ENCODE results near the gene UBE2L3. TPM values are rescaled to one million over a fixed set of nuclear protein-coding genes. Genes with fewer than 3 reads are reported as not detected.
"Not testable (repeated sequence)": the region's sequence is repeated elsewhere in the genome, so short reads cannot be mapped to it uniquely, and the experiment has no call there.

UBE2L3 gene
- total and polyA plus RNA-seq, 2 donors: 39.4 to 50.1 TPM

DNA sequence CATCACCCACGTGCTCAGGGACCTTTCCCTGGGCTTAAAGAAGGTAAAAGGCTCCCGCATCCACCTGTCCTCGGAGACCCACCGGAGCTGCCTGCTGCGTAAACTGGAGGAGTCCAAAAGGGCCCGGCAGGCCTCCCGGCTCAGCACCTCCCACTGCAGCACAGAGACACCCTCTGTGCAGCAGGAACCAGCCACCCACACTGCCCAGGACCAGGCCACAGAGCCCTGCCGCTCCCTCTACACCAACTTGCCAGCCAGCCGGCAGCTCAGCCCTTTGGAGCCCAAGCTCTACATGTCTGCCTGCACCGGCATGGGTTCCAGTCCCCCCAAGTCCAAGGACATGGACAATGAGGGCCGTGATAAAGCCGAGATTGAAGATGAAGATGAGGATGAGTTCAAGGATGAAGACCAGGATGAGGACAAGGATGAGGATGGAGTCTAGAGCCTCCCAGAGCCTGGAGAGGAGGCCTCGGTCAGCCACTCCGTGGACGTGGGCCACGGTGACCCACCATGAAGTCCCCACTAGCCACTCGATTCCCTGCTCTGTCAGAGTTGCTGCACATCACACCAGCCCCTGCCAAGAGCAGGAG is 69.2 kb downstream of the UBE2L3 start:
- peaks cover 5 to 8% of the 10 kb centered on the region in 2 donors for H3K27me3 ChIP-seq (ENCODE audit: control insufficient read depth in 2 of 2, insufficient read depth in 1 of 2, low read length in 1 of 2)
- 95% methylated on average over 17 of the region's 17 CpGs for WGBS
- H3K27ac ChIP-seq (ENCODE audit: low read depth in 1 of 2, low read length in 1 of 2): no peak overlapping the region
- peaks cover 0 to 9% of the 10 kb centered on the region in 2 donors for H3K9me3 ChIP-seq (ENCODE audit: control insufficient read depth in 2 of 2, insufficient read depth in 1 of 2, low read length in 1 of 2)
- H3K36me3 ChIP-seq (ENCODE audit: control insufficient read depth in 2 of 2, insufficient read depth in 2 of 2, low read length in 1 of 2): no peaks in the 10 kb centered on the region
- H3K4me3 ChIP-seq (ENCODE audit: low read length in 2 of 2): no peak overlapping the region
- DNase-seq (ENCODE audit: low read depth in 6 of 9, low spot score in 9 of 9): no peak
- peaks cover 9 to 13% of the 10 kb centered on the region in 2 donors for H3K4me1 ChIP-seq (ENCODE audit: control insufficient read depth in 2 of 2, insufficient read depth in 2 of 2, low read length in 2 of 2)

DNA sequence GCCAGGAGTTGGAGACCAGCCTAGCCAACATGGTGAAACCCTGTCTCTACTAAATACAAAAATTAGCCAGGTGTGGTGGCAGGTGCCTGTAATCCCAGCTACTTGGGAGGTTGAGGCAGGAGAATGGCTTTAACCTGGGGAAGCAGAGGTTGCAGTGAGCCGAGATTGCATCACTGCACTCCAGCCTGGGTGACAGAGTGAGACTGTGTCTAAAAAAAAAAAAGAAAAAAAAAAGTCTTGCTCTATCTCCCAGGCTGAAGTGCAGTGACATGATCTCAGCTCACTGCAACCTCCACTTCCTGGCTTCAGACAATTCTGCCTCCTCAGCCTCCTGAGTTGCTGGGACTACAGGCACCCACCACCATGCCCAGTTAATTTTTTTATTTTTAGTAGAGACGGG is 69.9 kb downstream of the UBE2L3 start:
- H3K27ac ChIP-seq (ENCODE audit: low read depth in 1 of 2, low read length in 1 of 2); H3K4me3 ChIP-seq (ENCODE audit: low read length in 2 of 2); DNase-seq (ENCODE audit: low read depth in 6 of 9, low spot score in 9 of 9); H3K27me3 ChIP-seq (ENCODE audit: control insufficient read depth in 2 of 2, insufficient read depth in 1 of 2, low read length in 1 of 2); H3K36me3 ChIP-seq (ENCODE audit: control insufficient read depth in 2 of 2, insufficient read depth in 2 of 2, low read length in 1 of 2); H3K9me3 ChIP-seq (ENCODE audit: control insufficient read depth in 2 of 2, insufficient read depth in 1 of 2, low read length in 1 of 2): not testable (repeated sequence)
- WGBS: 94% methylated on average over 2 of the region's 2 CpGs
- peaks cover 10 to 12% of the 10 kb centered on the region in 2 donors for H3K4me1 ChIP-seq (ENCODE audit: control insufficient read depth in 2 of 2, insufficient read depth in 2 of 2, low read length in 2 of 2)

DNA sequence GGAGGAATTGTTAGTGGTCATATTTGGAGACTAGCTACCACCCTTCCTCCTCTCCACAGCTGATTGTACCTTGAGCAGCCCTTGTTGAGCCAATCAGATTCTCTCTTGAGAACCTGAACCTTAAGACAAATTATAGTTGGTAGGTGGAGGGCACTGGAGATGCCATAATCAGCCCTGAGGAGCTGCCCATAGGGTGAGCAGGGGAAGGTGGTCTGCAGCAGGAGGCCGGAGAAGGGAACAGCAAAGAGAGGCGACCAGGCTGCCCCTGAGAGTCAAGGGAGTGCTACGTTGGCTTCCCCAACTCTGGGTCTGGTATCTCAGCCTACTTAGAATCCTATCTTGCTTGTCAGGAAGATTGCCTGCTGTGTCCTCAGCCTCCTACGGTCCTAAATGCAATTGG is 71.8 kb downstream of the UBE2L3 start:
- no peak for DNase-seq (ENCODE audit: low read depth in 6 of 9, low spot score in 9 of 9)
- Histone ChIP-seq H3K4me3 (ENCODE audit: low read length in 2 of 2) (no peak overlapping the region), H3K27me3 (ENCODE audit: control insufficient read depth in 2 of 2, insufficient read depth in 1 of 2, low read length in 1 of 2) (peaks cover 5 to 8% of the 10 kb centered on the region in 2 donors), H3K36me3 (ENCODE audit: control insufficient read depth in 2 of 2, insufficient read depth in 2 of 2, low read length in 1 of 2) (peaks cover 7 to 10% of the 10 kb centered on the region in 2 donors), H3K9me3 (ENCODE audit: control insufficient read depth in 2 of 2, insufficient read depth in 1 of 2, low read length in 1 of 2) (no peaks in the 10 kb centered on the region), H3K4me1 (ENCODE audit: control insufficient read depth in 2 of 2, insufficient read depth in 2 of 2, low read length in 2 of 2) (peaks cover 15 to 17% of the 10 kb centered on the region in 2 donors), H3K27ac (ENCODE audit: low read depth in 1 of 2, low read length in 1 of 2) (no peak overlapping the region)
- 93% methylated on average over 4 of the region's 4 CpGs for WGBS

DNA sequence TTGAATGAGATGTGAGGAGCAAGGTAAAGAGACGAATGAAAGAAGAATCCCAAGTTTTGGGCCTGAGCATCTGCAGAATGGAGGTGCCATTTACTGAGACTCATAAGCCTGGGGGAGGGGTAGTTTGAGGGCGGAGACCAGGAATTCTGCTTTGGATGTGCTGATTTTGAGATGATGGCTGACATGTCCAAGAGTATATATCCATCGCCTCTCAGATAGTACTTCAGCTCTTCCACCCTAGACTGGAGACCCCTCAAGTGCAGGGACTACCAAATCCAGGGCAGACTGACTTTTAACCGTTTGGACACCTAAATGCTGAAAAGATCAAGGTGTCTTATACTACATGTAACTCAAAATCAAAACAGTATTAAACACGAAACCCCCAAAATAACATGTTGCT is 73.3 kb downstream of the UBE2L3 start:
- 95% methylated on average over 5 of the region's 5 CpGs for WGBS

DNA sequence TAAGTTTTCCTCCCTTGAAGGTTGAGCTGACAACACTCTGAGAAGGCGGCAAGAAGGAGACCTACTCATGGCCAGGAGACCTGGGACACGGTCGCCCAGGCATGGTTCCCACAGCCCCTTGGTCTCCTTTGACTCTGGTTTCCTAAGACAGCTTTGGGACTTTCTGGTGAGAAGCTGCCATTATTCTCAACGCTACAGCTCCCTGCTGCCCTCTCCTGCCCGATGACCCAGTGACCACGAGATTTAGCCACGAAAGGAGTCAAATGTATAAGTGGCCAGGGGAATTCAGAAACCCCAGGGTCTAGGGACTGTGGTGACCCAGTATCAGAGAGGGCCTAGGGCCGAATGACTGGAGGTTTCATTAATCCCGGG is 73.9 kb downstream of the UBE2L3 start:
- DNase-seq (ENCODE audit: low read depth in 6 of 9, low spot score in 9 of 9): peak in 1 of 9 donors; percentile 19
- H3K4me3 ChIP-seq (ENCODE audit: low read length in 2 of 2): peak overlapping the region; percentile 42 to 51
- H3K27ac ChIP-seq (ENCODE audit: low read depth in 1 of 2, low read length in 1 of 2): no peak overlapping the region
- no peaks in the 10 kb centered on the region for H3K9me3 ChIP-seq (ENCODE audit: control insufficient read depth in 2 of 2, insufficient read depth in 1 of 2, low read length in 1 of 2)
- WGBS: 13% methylated on average over 9 of the region's 9 CpGs
- H3K4me1 ChIP-seq (ENCODE audit: control insufficient read depth in 2 of 2, insufficient read depth in 2 of 2, low read length in 2 of 2): peaks cover 15 to 19% of the 10 kb centered on the region in 2 donors
- H3K36me3 ChIP-seq (ENCODE audit: control insufficient read depth in 2 of 2, insufficient read depth in 2 of 2, low read length in 1 of 2): peaks cover 11 to 18% of the 10 kb centered on the region in 2 donors
- H3K27me3 ChIP-seq (ENCODE audit: control insufficient read depth in 2 of 2, insufficient read depth in 1 of 2, low read length in 1 of 2): peaks cover 5 to 8% of the 10 kb centered on the region in 2 donors

More for the DNA sequence above, 73.3 kb downstream of the UBE2L3 start:
- Histone ChIP-seq H3K36me3 (ENCODE audit: control insufficient read depth in 2 of 2, insufficient read depth in 2 of 2, low read length in 1 of 2) (peaks cover 7 to 15% of the 10 kb centered on the region in 2 donors), H3K9me3 (ENCODE audit: control insufficient read depth in 2 of 2, insufficient read depth in 1 of 2, low read length in 1 of 2) (no peaks in the 10 kb centered on the region), H3K27me3 (ENCODE audit: control insufficient read depth in 2 of 2, insufficient read depth in 1 of 2, low read length in 1 of 2) (peaks cover 5 to 8% of the 10 kb centered on the region in 2 donors), H3K4me1 (ENCODE audit: control insufficient read depth in 2 of 2, insufficient read depth in 2 of 2, low read length in 2 of 2) (peaks cover 15 to 17% of the 10 kb centered on the region in 2 donors), H3K27ac (ENCODE audit: low read depth in 1 of 2, low read length in 1 of 2) (no peak overlapping the region), H3K4me3 (ENCODE audit: low read length in 2 of 2) (no peak overlapping the region)
- no peak for DNase-seq (ENCODE audit: low read depth in 6 of 9, low spot score in 9 of 9)

DNA sequence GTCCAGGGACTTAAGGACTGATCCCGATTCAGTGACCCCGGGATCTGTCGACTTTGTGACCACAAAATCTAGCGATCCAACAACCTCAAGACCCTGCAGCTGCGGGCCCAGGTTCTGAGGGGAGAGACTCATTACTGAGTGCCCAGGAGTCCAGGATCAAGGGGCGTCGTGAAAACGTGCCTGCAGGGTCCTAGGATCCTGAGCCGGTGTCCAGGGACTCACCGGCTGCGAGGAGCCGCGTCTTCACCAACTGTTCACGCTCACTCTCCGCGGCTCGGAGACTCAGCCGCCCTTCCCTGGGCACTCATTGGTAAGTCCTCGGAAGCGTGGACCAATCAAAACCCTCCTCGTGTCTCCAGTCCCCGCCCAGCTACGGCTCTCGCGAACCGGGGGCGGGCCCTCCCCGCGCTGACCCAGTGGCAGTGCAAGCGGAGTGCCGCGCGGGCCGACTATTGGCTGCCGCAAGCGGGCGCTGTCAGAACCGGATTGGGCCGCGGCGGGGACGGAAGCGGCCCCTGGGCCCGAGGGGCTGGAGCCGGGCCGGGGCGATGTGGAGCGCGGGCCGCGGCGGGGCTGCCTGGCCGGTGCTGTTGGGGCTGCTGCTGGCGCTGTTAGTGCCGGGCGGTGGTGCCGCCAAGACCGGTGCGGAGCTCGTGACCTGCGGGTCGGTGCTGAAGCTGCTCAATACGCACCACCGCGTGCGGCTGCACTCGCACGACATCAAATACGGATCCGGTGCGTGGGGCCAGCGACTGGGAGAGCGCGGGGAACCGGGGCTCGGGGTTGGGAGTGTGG is 74.5 kb downstream of the UBE2L3 start, which contains the start of gene SDF2L1:
Gene SDF2L1, plus strand, starts transcription at position 514 of the 795 bp plus-strand sequence. Its CDS starts 35 bp downstream, at position 549.
- DNase-seq (ENCODE audit: low read depth in 6 of 9, low spot score in 9 of 9): peak; percentile 92 to 99 (median 97)
- peak within 1 kb of the TSS; percentile 69 to 85 for H3K4me3 ChIP-seq (ENCODE audit: low read length in 2 of 2)
- peaks cover 15 to 21% of the 10 kb centered on the region in 2 donors for H3K4me1 ChIP-seq (ENCODE audit: control insufficient read depth in 2 of 2, insufficient read depth in 2 of 2, low read length in 2 of 2)
- H3K36me3 ChIP-seq (ENCODE audit: control insufficient read depth in 2 of 2, insufficient read depth in 2 of 2, low read length in 1 of 2): peaks cover 13 to 18% of the 10 kb centered on the region in 2 donors
- H3K9me3 ChIP-seq (ENCODE audit: control insufficient read depth in 2 of 2, insufficient read depth in 1 of 2, low read length in 1 of 2): no peaks in the 10 kb centered on the region
- WGBS: under 1% methylated on average over 76 of the region's 76 CpGs
- H3K27ac ChIP-seq (ENCODE audit: low read depth in 1 of 2, low read length in 1 of 2): peak within 1 kb of the TSS; percentile 47 to 55
- H3K27me3 ChIP-seq (ENCODE audit: control insufficient read depth in 2 of 2, insufficient read depth in 1 of 2, low read length in 1 of 2): peaks cover 5 to 8% of the 10 kb centered on the region in 2 donors

DNA sequence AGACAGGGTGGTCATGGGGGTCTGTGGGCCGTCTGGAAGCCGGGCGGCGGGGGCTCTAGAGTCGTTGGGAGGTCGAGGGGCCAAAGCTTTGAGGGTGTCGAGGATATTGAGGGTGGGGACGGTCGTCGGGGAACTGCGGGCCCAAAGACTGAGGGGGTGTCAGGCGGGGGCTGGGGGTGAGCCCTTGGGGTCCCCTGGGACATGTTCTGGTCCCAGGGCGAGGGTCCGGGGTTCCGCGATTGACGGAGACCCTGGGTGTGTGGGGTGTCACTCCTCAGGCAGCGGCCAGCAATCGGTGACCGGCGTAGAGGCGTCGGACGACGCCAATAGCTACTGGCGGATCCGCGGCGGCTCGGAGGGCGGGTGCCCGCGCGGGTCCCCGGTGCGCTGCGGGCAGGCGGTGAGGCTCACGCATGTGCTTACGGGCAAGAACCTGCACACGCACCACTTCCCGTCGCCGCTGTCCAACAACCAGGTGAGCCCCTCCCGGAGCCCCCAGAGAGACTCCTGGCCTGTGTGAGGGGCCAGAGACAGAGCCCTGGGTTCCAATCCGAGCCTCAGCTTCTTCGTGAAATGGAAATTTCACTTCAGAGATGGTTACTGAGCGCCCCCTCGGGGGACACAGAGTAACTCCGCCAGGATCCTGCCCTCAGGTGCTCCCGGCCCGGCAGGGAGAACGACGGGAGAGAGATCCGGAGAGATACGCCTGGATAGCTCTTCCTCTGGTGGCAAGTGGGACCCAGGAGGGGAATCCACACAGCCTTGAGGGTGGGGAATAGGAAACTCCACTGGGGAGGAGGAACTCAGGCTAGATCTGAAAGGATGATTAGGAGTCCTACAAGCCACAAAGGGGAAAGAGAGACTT is 75.3 kb downstream of the UBE2L3 start:
- Histone ChIP-seq H3K4me1 (ENCODE audit: control insufficient read depth in 2 of 2, insufficient read depth in 2 of 2, low read length in 2 of 2) (peaks cover 15 to 21% of the 10 kb centered on the region in 2 donors), H3K36me3 (ENCODE audit: control insufficient read depth in 2 of 2, insufficient read depth in 2 of 2, low read length in 1 of 2) (peaks cover 13 to 21% of the 10 kb centered on the region in 2 donors), H3K27me3 (ENCODE audit: control insufficient read depth in 2 of 2, insufficient read depth in 1 of 2, low read length in 1 of 2) (peaks cover 5 to 8% of the 10 kb centered on the region in 2 donors), H3K4me3 (ENCODE audit: low read length in 2 of 2) (peak overlapping the region; percentile 69 to 85), H3K27ac (ENCODE audit: low read depth in 1 of 2, low read length in 1 of 2) (peak overlapping the region; percentile 47 to 55), H3K9me3 (ENCODE audit: control insufficient read depth in 2 of 2, insufficient read depth in 1 of 2, low read length in 1 of 2) (no peaks in the 10 kb centered on the region)
- peak in 3 of 9 donors; percentile 57 to 79 (median 61) for DNase-seq (ENCODE audit: low read depth in 6 of 9, low spot score in 9 of 9)
- WGBS: 1% methylated on average over 56 of the region's 56 CpGs

DNA sequence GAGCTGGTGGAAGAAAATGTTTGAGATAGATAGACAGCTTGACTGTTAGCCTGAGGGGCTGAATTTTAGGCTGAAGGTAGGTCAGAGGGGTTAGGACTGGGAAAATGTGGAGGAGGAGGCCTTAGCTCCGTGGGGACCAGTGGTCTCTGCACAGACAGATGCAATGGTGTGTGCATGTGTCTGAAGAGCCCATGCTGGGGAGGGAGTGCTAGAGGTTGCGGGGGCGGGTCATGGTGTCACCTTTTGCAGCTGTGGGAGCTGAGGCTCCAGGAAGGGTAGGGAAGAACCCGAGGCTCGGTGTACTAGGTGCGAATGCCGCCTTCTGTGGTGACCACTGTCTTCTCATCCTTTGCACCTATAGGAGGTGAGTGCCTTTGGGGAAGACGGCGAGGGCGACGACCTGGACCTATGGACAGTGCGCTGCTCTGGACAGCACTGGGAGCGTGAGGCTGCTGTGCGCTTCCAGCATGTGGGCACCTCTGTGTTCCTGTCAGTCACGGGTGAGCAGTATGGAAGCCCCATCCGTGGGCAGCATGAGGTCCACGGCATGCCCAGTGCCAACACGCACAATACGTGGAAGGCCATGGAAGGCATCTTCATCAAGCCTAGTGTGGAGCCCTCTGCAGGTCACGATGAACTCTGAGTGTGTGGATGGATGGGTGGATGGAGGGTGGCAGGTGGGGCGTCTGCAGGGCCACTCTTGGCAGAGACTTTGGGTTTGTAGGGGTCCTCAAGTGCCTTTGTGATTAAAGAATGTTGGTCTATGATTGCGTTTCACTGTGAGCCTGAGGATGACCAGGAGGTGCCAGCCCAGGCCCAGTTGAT is 76.2 kb downstream of the UBE2L3 start:
- H3K4me1 ChIP-seq (ENCODE audit: control insufficient read depth in 2 of 2, insufficient read depth in 2 of 2, low read length in 2 of 2): peaks cover 15 to 21% of the 10 kb centered on the region in 2 donors
- H3K4me3 ChIP-seq (ENCODE audit: low read length in 2 of 2): peak overlapping the region in 1 of 2 donors; percentile 85
- H3K27ac ChIP-seq (ENCODE audit: low read depth in 1 of 2, low read length in 1 of 2): no peak overlapping the region
- no peak for DNase-seq (ENCODE audit: low read depth in 6 of 9, low spot score in 9 of 9)
- peaks cover 13 to 28% of the 10 kb centered on the region in 2 donors for H3K36me3 ChIP-seq (ENCODE audit: control insufficient read depth in 2 of 2, insufficient read depth in 2 of 2, low read length in 1 of 2)
- peaks cover 5 to 8% of the 10 kb centered on the region in 2 donors for H3K27me3 ChIP-seq (ENCODE audit: control insufficient read depth in 2 of 2, insufficient read depth in 1 of 2, low read length in 1 of 2)
- WGBS: 94% methylated on average over 22 of the region's 22 CpGs
- H3K9me3 ChIP-seq (ENCODE audit: control insufficient read depth in 2 of 2, insufficient read depth in 1 of 2, low read length in 1 of 2): no peaks in the 10 kb centered on the region

All from thymus (tissue), 11 donors.